Measurements from ENCODE around the gene P3H3.

Gene P3H3

GRCh38 chr12:6790496-6791150 lies 37.6 kb upstream of the P3H3 start:
- no peak for TF ChIP-seq CTCF (IDR thresholded peaks at IDR 0.05; ENCODE audit: insufficient read depth, low read depth, low read length, missing control alignments)
- DNase-seq (ENCODE audit: low read depth) = no peak
- no peak overlapping the region for H3K4me3 ChIP-seq (ENCODE audit: low read length)

GRCh38 chr12:6791931-6792520 lies 36.2 kb upstream of the P3H3 start:
- TF ChIP-seq CTCF (IDR thresholded peaks at IDR 0.05; ENCODE audit: insufficient read depth, low read depth, low read length, missing control alignments) = no peak
- no peak overlapping the region for H3K4me3 ChIP-seq (ENCODE audit: low read length)
- no peak for DNase-seq (ENCODE audit: low read depth)

- no peak overlapping the region for H3K4me3 ChIP-seq (ENCODE audit: low read length)
- DNase-seq (ENCODE audit: low read depth) = no peak
- no peak for TF ChIP-seq CTCF (IDR thresholded peaks at IDR 0.05; ENCODE audit: insufficient read depth, low read depth, low read length, missing control alignments)
These were observed 35.5 kb upstream of the P3H3 start for GRCh38 chr12:6792522-6793201.

- H3K4me3 ChIP-seq (ENCODE audit: low read length) = no peak overlapping the region
- DNase-seq (ENCODE audit: low read depth) = no peak
- no peak for TF ChIP-seq CTCF (IDR thresholded peaks at IDR 0.05; ENCODE audit: insufficient read depth, low read depth, low read length, missing control alignments)
These were observed 33.1 kb upstream of the P3H3 start for GRCh38 chr12:6795088-6795487.

- no peak for TF ChIP-seq CTCF (IDR thresholded peaks at IDR 0.05; ENCODE audit: insufficient read depth, low read depth, low read length, missing control alignments)
- H3K4me3 ChIP-seq (ENCODE audit: low read length) = no peak overlapping the region
These were observed 31.6 kb upstream of the P3H3 start for GRCh38 chr12:6796576-6796975.

GRCh38 chr12:6799147-6799546 lies 29.1 kb upstream of the P3H3 start:
- no peak overlapping the region for H3K4me3 ChIP-seq (ENCODE audit: low read length)
- no peak for DNase-seq (ENCODE audit: low read depth)
- TF ChIP-seq CTCF (IDR thresholded peaks at IDR 0.05; ENCODE audit: insufficient read depth, low read depth, low read length, missing control alignments) = no peak

More at GRCh38 chr12:6796576-6796975, 31.6 kb upstream of the P3H3 start:
- DNase-seq (ENCODE audit: low read depth) = no peak
